T-helper 17 cell (primary cell): ENCODE results near the gene BRMS1. TPM values are rescaled to one million over a fixed set of nuclear protein-coding genes. Genes with fewer than 3 reads are reported as not detected.

Source experiments
- ATAC-seq: fragments of 150-1000 bp; cut with Tn5 transposase; 2 replicates; pipeline ENCODE4 v1.10.0; 2021; ENCODE audit warnings: mild to moderate bottlenecking, moderate library complexity
- DNase-seq, 3 donors: peaks; one replicate each; pipeline versions ENCODE4 v3.0.0 to v3.0.0-alpha.2; 2020 to 2021
- H3K9me3 ChIP-seq: one replicate; pipeline ENCODE4 v1.7.0; 2013; ENCODE audit warnings: low read length, mild to moderate bottlenecking; ENCODE audit not compliant: control insufficient read depth, poor library complexity, severe bottlenecking
- H3K27ac Mint-ChIP-seq: one replicate; pipeline ENCODE4 v1.8.0; 2022; ENCODE audit warnings: mild to moderate bottlenecking, moderate library complexity, mixed read lengths
- H3K27me3 Mint-ChIP-seq: one replicate; pipeline ENCODE4 v1.8.0; 2022; ENCODE audit warnings: mixed read lengths
- H3K36me3 Mint-ChIP-seq: one replicate; pipeline ENCODE4 v1.8.0; 2022; ENCODE audit warnings: low read depth, mixed read lengths
- H3K4me1 Mint-ChIP-seq: one replicate; pipeline ENCODE4 v1.8.0; 2022; ENCODE audit warnings: mild to moderate bottlenecking, mixed read lengths
- H3K4me3 Mint-ChIP-seq: one replicate; pipeline ENCODE4 v1.8.0; 2022; ENCODE audit warnings: mild to moderate bottlenecking, moderate library complexity, mixed read lengths
- total RNA-seq, 4 donors: library from RNA in 2 of 4; stranded (reverse) in 2 of 4; gene quantifications; one replicate each; pipeline ENCODE4 v1.2.3 and lab custom pipeline; 2022 to 2026

The BRMS1 gene
- total RNA-seq, 2 donors from 2014 or later = 44.3 to 53.9 TPM

- H3K9me3 ChIP-seq = no peaks in the 10 kb centered on the region
- Mint-ChIP-seq H3K4me3 (no peak overlapping the region), H3K27ac (peak overlapping the region; percentile 53), H3K27me3 (no peaks in the 10 kb centered on the region), H3K4me1 (peaks cover 25% of the 10 kb centered on the region), H3K36me3 (peaks cover 6% of the 10 kb centered on the region)
- ATAC-seq (no peak), DNase-seq (no peak)
Measured at GRCh38 chr11:66338276-66339161, 6.4 kb downstream of the BRMS1 start.

GRCh38 chr11:66337103-66337899 lies 7.6 kb downstream of the BRMS1 start:
- no peaks in the 10 kb centered on the region for H3K9me3 ChIP-seq
- Mint-ChIP-seq H3K27ac (peak overlapping the region; percentile 67), H3K4me3 (peak overlapping the region; percentile 28), H3K4me1 (peaks cover 16% of the 10 kb centered on the region), H3K36me3 (peaks cover 6% of the 10 kb centered on the region), H3K27me3 (no peaks in the 10 kb centered on the region)
- DNase-seq = no peak
- no peak for ATAC-seq

- ATAC-seq = peak; percentile 78
- peak within 1 kb of the TSS; percentile 67 for H3K27ac Mint-ChIP-seq
- peaks cover 3% of the 10 kb centered on the region for H3K36me3 Mint-ChIP-seq
- no peaks in the 10 kb centered on the region for H3K27me3 Mint-ChIP-seq
- H3K4me1 Mint-ChIP-seq = peaks cover 11% of the 10 kb centered on the region
- H3K4me3 Mint-ChIP-seq = peak within 1 kb of the TSS; percentile 91
- no peak for DNase-seq
- no peaks in the 10 kb centered on the region for H3K9me3 ChIP-seq
Measured at GRCh38 chr11:66336234-66337102, 8.4 kb downstream of the BRMS1 start, which contains the start of gene RIN1. TSS of gene RIN1 (minus strand) at chr11:66336434. CDS start at chr11:66336402, 32 bp downstream.

GRCh38 chr11:66335531-66336233 lies 9.2 kb downstream of the BRMS1 start:
- H3K27ac Mint-ChIP-seq = peak overlapping the region; percentile 67
- DNase-seq (no peak), ATAC-seq (peak; percentile 12)
- peaks cover 11% of the 10 kb centered on the region for H3K4me1 Mint-ChIP-seq
- H3K9me3 ChIP-seq = no peaks in the 10 kb centered on the region
- no peaks in the 10 kb centered on the region for H3K27me3 Mint-ChIP-seq
- H3K36me3 Mint-ChIP-seq = peaks cover 2% of the 10 kb centered on the region
- peak overlapping the region; percentile 91 for H3K4me3 Mint-ChIP-seq

- Mint-ChIP-seq H3K36me3 (peaks cover 2% of the 10 kb centered on the region), H3K4me1 (peaks cover 11% of the 10 kb centered on the region), H3K27ac (peak overlapping the region; percentile 27), H3K27me3 (no peaks in the 10 kb centered on the region), H3K4me3 (peak overlapping the region; percentile 82)
- ATAC-seq (no peak), DNase-seq (no peak)
- H3K9me3 ChIP-seq = no peaks in the 10 kb centered on the region
Measured at GRCh38 chr11:66334605-66335442, 10.1 kb downstream of the BRMS1 start.

- Mint-ChIP-seq H3K27ac (no peak overlapping the region), H3K4me1 (peaks cover 11% of the 10 kb centered on the region), H3K4me3 (no peak overlapping the region), H3K36me3 (peaks cover 2% of the 10 kb centered on the region), H3K27me3 (no peaks in the 10 kb centered on the region)
- no peak for ATAC-seq
- DNase-seq = no peak
- H3K9me3 ChIP-seq = no peaks in the 10 kb centered on the region
Measured at GRCh38 chr11:66333896-66334604, 10.9 kb downstream of the BRMS1 start.

GRCh38 chr11:66333220-66333877 lies 11.6 kb downstream of the BRMS1 start:
- H3K9me3 ChIP-seq = no peaks in the 10 kb centered on the region
- peaks cover 14% of the 10 kb centered on the region for H3K4me1 Mint-ChIP-seq
- DNase-seq (no peak), ATAC-seq (no peak)
- no peak overlapping the region for H3K27ac Mint-ChIP-seq
- H3K4me3 Mint-ChIP-seq = no peak overlapping the region
- no peaks in the 10 kb centered on the region for H3K36me3 Mint-ChIP-seq
- no peaks in the 10 kb centered on the region for H3K27me3 Mint-ChIP-seq

GRCh38 chr11:66332371-66333219 lies 12.3 kb downstream of the BRMS1 start:
- H3K36me3 Mint-ChIP-seq = no peaks in the 10 kb centered on the region
- H3K9me3 ChIP-seq = no peaks in the 10 kb centered on the region
- no peak for DNase-seq
- peaks cover 20% of the 10 kb centered on the region for H3K4me1 Mint-ChIP-seq
- ATAC-seq = no peak
- H3K4me3 Mint-ChIP-seq = no peak overlapping the region
- H3K27ac Mint-ChIP-seq = no peak overlapping the region
- no peaks in the 10 kb centered on the region for H3K27me3 Mint-ChIP-seq

- DNase-seq = no peak
- Mint-ChIP-seq H3K27ac (no peak overlapping the region), H3K4me1 (peaks cover 23% of the 10 kb centered on the region), H3K4me3 (no peak overlapping the region), H3K27me3 (no peaks in the 10 kb centered on the region), H3K36me3 (no peaks in the 10 kb centered on the region)
- ATAC-seq = no peak
- no peaks in the 10 kb centered on the region for H3K9me3 ChIP-seq
Measured at GRCh38 chr11:66331542-66332370, 13.1 kb downstream of the BRMS1 start.

- Mint-ChIP-seq H3K27me3 (no peaks in the 10 kb centered on the region), H3K4me1 (peaks cover 19% of the 10 kb centered on the region), H3K4me3 (no peak overlapping the region), H3K27ac (no peak overlapping the region), H3K36me3 (no peaks in the 10 kb centered on the region)
- H3K9me3 ChIP-seq = no peaks in the 10 kb centered on the region
- ATAC-seq (no peak), DNase-seq (no peak)
Measured at GRCh38 chr11:66330931-66331330, 14.0 kb downstream of the BRMS1 start.
